ENCODE measurements around the gene HOXC12. TPM values are rescaled to one million over a fixed set of nuclear protein-coding genes. Genes with fewer than 3 reads are reported as not detected.

The HOXC12 gene
- total and polyA plus RNA-seq, 2 donors (not counting 1 experiment from before 2014, with no cell fraction given) = not detected

DNA sequence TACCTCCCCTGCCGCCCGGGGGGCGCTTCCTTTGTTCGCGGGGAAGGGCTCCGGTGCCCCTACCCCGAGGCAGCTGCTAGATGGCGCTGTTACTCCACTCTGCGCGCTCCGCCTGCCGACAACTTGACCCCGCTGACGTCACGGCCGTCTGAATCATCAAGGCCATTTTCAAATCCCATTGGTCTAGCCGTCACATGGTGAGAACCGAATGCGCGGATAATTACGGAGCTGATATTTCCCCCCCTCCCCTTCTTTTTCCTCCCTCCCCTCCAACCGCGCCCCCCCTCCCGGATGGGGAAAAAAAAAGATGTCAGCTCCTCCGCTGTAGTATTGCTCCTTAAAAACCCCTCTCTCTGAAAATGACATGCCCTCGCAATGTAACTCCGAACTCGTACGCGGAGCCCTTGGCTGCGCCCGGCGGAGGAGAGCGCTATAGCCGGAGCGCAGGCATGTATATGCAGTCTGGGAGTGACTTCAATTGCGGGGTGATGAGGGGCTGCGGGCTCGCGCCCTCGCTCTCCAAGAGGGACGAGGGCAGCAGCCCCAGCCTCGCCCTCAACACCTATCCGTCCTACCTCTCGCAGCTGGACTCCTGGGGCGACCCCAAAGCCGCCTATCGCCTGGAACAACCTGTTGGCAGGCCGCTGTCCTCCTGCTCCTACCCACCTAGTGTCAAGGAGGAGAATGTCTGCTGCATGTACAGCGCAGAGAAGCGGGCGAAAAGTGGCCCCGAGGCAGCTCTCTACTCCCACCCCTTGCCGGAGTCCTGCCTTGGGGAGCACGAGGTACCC, 30.4 kb downstream of the HOXC12 start, which contains the start of gene HOXC10:
Gene HOXC10 (plus strand): TSS at position 246 of the 791 bp plus-strand sequence. CDS start 114 bp downstream, at position 360.
- Histone ChIP-seq H3K9me3 (ENCODE audit: control extremely low read depth in 1 of 3, control insufficient read depth in 2 of 3, insufficient read depth in 1 of 3, low read length in 2 of 3) (peaks cover 0 to 71% (median 12%) of the 10 kb centered on the region in 3 donors), H3K4me2 (replicated peaks; ENCODE audit: low read depth, low read length, poor library complexity, severe bottlenecking) (peak within 1 kb of the TSS; percentile 56), H3K4me3 (ENCODE audit: control extremely low read depth in 1 of 5, extremely low read depth in 1 of 5, insufficient read depth in 1 of 5, low read depth in 2 of 5, low read length in 4 of 5) (no peak within 1 kb of the TSS), H3K9ac (ENCODE audit: low read length) (no peak within 1 kb of the TSS), H3K79me2 (ENCODE audit: control insufficient read depth, insufficient read depth, low read length) (no peaks in the 10 kb centered on the region), H3K36me3 (replicated peaks in 1 of 2; ENCODE audit: control extremely low read depth in 1 of 2, control insufficient read depth in 1 of 2, extremely low read depth in 1 of 2, insufficient read depth in 2 of 2, low read length in 1 of 2) (no peaks in the 10 kb centered on the region), H2AFZ (ENCODE audit: insufficient read depth, low read depth, low read length, poor library complexity, severe bottlenecking) (peak within 1 kb of the TSS; percentile 24), H4K20me1 (ENCODE audit: control insufficient read depth, insufficient read depth, low read length, poor library complexity, severe bottlenecking) (no peaks in the 10 kb centered on the region), H3K4me1 (ENCODE audit: control insufficient read depth in 2 of 2, insufficient read depth in 2 of 2, low read length in 2 of 2) (peaks cover 30 to 44% of the 10 kb centered on the region in 2 donors), H3K27me3 (replicated peaks in 1 of 4; ENCODE audit: control extremely low read depth in 1 of 4, control insufficient read depth in 3 of 4, insufficient read depth in 4 of 4, low read length in 3 of 4) (peaks cover 0 to 97% (median 93%) of the 10 kb centered on the region in 4 experiments), H3K27ac (ENCODE audit: low read length in 2 of 2) (no peak within 1 kb of the TSS)
- whole genome bisulfite sequencing (ENCODE audit: insufficient coverage) = 12% methylated on average over 49 of the region's 55 CpGs
- Mint-ChIP-seq H3K27me3 (peaks cover 87% of the 10 kb centered on the region), H3K27ac (peak within 1 kb of the TSS; percentile 74), H3K4me3 (peak within 1 kb of the TSS; percentile 47), H3K9me3 (ENCODE audit: insufficient read depth) (no peaks in the 10 kb centered on the region), H3K4me1 (peaks cover 23% of the 10 kb centered on the region)
- DNase-seq = peak; percentile 48
- POLR2A ChIA-PET = no interaction called here
- no peak for TF ChIP-seq EZH2 (IDR thresholded peaks at IDR 0.05; ENCODE audit: borderline replicate concordance, insufficient read depth, low read depth, low read length, poor library complexity, severe bottlenecking)
- TF ChIP-seq, protein P1, sequence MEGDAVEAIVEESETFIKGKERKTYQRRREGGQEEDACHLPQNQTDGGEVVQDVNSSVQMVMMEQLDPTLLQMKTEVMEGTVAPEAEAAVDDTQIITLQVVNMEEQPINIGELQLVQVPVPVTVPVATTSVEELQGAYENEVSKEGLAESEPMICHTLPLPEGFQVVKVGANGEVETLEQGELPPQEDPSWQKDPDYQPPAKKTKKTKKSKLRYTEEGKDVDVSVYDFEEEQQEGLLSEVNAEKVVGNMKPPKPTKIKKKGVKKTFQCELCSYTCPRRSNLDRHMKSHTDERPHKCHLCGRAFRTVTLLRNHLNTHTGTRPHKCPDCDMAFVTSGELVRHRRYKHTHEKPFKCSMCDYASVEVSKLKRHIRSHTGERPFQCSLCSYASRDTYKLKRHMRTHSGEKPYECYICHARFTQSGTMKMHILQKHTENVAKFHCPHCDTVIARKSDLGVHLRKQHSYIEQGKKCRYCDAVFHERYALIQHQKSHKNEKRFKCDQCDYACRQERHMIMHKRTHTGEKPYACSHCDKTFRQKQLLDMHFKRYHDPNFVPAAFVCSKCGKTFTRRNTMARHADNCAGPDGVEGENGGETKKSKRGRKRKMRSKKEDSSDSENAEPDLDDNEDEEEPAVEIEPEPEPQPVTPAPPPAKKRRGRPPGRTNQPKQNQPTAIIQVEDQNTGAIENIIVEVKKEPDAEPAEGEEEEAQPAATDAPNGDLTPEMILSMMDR (IDR thresholded peaks at IDR 0.05) = peak; percentile 24
- CTCF ChIA-PET = interaction anchor here (0.6 to 1.4 kb wide), 5 partner anchors 14 to 268 kb away, joined by 3 to 6 read pairs (median 3); partner anchors contain the start of gene HOXC5
- ATAC-seq (ENCODE audit: low read depth) = no peak
- intact Hi-C loops (cut with micrococcal nuclease) = loop anchor here (5.0 kb wide), 1 partner anchor 43 kb away; no protein-coding TSS in a partner anchor

DNA sequence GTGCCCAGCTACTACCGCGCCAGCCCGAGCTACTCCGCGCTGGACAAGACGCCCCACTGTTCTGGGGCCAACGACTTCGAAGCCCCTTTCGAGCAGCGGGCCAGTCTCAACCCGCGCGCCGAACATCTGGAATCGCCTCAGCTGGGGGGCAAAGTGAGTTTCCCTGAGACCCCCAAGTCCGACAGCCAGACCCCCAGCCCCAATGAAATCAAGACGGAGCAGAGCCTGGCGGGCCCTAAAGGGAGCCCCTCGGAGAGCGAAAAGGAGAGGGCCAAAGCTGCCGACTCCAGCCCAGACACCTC, 30.9 kb downstream of the HOXC12 start:
- H3K9ac ChIP-seq (ENCODE audit: low read length) = no peak overlapping the region
- no peaks in the 10 kb centered on the region for H3K79me2 ChIP-seq (ENCODE audit: control insufficient read depth, insufficient read depth, low read length)
- H3K27me3 ChIP-seq (replicated peaks in 1 of 4; ENCODE audit: control extremely low read depth in 1 of 4, control insufficient read depth in 3 of 4, insufficient read depth in 4 of 4, low read length in 3 of 4) = peaks cover 0 to 98% (median 92%) of the 10 kb centered on the region in 4 experiments
- H3K4me2 ChIP-seq (replicated peaks; ENCODE audit: low read depth, low read length, poor library complexity, severe bottlenecking) = peak overlapping the region; percentile 56
- POLR2A ChIA-PET = no interaction called here
- peak overlapping the region; percentile 56 for H3K27ac Mint-ChIP-seq
- H2AFZ ChIP-seq (ENCODE audit: insufficient read depth, low read depth, low read length, poor library complexity, severe bottlenecking) = peak overlapping the region; percentile 24
- H3K9me3 ChIP-seq (ENCODE audit: control extremely low read depth in 1 of 3, control insufficient read depth in 2 of 3, insufficient read depth in 1 of 3, low read length in 2 of 3) = peaks cover 0 to 73% (median 12%) of the 10 kb centered on the region in 3 donors
- ATAC-seq (ENCODE audit: low read depth) (no peak), DNase-seq (peak; percentile 45)
- H3K36me3 ChIP-seq (replicated peaks in 1 of 2; ENCODE audit: control extremely low read depth in 1 of 2, control insufficient read depth in 1 of 2, extremely low read depth in 1 of 2, insufficient read depth in 2 of 2, low read length in 1 of 2) = no peaks in the 10 kb centered on the region
- H3K4me3 Mint-ChIP-seq = peak overlapping the region; percentile 47
- peaks cover 30 to 42% of the 10 kb centered on the region in 2 donors for H3K4me1 ChIP-seq (ENCODE audit: control insufficient read depth in 2 of 2, insufficient read depth in 2 of 2, low read length in 2 of 2)
- peaks cover 87% of the 10 kb centered on the region for H3K27me3 Mint-ChIP-seq
- 19% methylated on average over 21 of the region's 21 CpGs for WGBS (ENCODE audit: insufficient coverage)
- CTCF ChIA-PET = interaction anchor here (0.6 to 1.4 kb wide), 2 partner anchors 47 to 267 kb away, joined by 4 to 6 read pairs; partner anchors contain the start of gene HOXC5
- peaks cover 27% of the 10 kb centered on the region for H3K4me1 Mint-ChIP-seq
- H3K4me3 ChIP-seq (ENCODE audit: control extremely low read depth in 1 of 5, extremely low read depth in 1 of 5, insufficient read depth in 1 of 5, low read depth in 2 of 5, low read length in 4 of 5) = no peak overlapping the region
- TF ChIP-seq EZH2 (IDR thresholded peaks at IDR 0.05; ENCODE audit: borderline replicate concordance, insufficient read depth, low read depth, low read length, poor library complexity, severe bottlenecking) = no peak
- TF ChIP-seq, protein P1 (IDR thresholded peaks at IDR 0.05) = no peak
- intact Hi-C loops (cut with micrococcal nuclease) = loop anchor here (5.0 kb wide), 1 partner anchor 43 kb away; no protein-coding TSS in a partner anchor
- no peak overlapping the region for H3K27ac ChIP-seq (ENCODE audit: low read length in 2 of 2)
- H4K20me1 ChIP-seq (ENCODE audit: control insufficient read depth, insufficient read depth, low read length, poor library complexity, severe bottlenecking) = no peaks in the 10 kb centered on the region
- no peaks in the 10 kb centered on the region for H3K9me3 Mint-ChIP-seq (ENCODE audit: insufficient read depth)
